ENCODE measurements around the gene RELN.

DNA sequence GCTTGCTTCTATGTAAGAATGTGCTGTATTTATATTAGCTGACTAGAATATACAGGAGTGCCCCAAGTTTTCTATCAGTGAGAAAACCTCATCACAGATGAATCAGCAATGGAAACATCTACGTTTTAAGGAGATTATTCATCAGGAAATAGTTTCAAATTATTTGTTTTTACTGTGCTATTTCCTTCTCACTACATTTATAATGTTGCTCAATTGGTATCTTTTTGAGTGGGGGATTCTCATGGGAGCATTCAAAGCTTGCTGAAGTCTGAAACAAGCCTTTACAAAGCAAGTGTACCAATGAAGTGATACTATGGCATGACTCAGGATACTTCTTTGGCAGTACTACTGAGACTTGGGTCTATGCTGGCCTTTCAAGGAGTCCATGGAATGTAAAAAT is 352.4 kb downstream of the RELN start:
- TF ChIP-seq CTCF (IDR thresholded peaks at IDR 0.05): no peak
- no peak for TF ChIP-seq POLR2A (IDR thresholded peaks at IDR 0.05)
